ENCODE measurements around the gene DTX3L. TPM values are rescaled to one million over a fixed set of nuclear protein-coding genes. Genes with fewer than 3 reads are reported as not detected.

Gene DTX3L
- total and polyA plus RNA-seq, 9 of the 15 experiments (the other 6 are each of a cell fraction or from before 2014, with no cell fraction given) = 2.3 to 6.5 (median 3.0) TPM

DNA sequence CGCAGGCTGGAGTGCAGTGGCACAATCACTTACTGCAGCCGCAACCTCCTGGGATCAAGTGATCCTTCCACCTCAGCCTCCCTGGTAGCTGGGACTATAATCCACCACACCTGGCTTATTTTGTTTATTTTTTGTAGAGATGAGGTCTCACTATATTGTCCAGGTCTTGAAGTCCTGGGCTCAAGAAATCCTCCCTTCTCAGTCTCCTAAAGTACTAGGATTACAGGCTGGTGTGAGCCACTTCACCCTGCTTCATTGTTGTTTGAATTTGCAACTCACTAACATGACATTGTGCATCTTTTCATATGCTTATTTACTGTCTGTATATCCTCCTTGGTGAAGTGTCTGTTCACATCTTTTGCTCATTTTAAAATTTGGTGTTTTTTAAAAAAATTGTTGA lies 23.4 kb downstream of the DTX3L start:
- CTCF ChIA-PET (ENCODE audit: low intra/inter-chr PET ratio) = no interaction called here
- intact Hi-C loops (cut with micrococcal nuclease) = no loop called here

More for the DNA sequence above, 23.4 kb downstream of the DTX3L start:
- Histone ChIP-seq H3K4me2 (ENCODE audit: insufficient read depth, low read length) (no peak overlapping the region), H4K20me1 (replicated peaks; ENCODE audit: control insufficient read depth, insufficient read depth, low read length) (no peaks in the 10 kb centered on the region), H3K9me1 (ENCODE audit: control insufficient read depth, insufficient read depth, low read length) (no peaks in the 10 kb centered on the region), H2AFZ (ENCODE audit: low read depth, low read length) (no peak overlapping the region), H3K79me2 (ENCODE audit: control insufficient read depth, insufficient read depth, low read length) (no peaks in the 10 kb centered on the region), H3K27me3 (ENCODE audit: control insufficient read depth in 2 of 2, insufficient read depth in 2 of 2, low read length in 2 of 2) (no peaks in the 10 kb centered on the region), H3K9me3 (replicated peaks; ENCODE audit: control insufficient read depth, insufficient read depth, low read depth, low read length) (0 out of 2 replicates have a peak, but pooled peaks cover under 1% of the 10 kb centered on the region), H3K9ac (ENCODE audit: insufficient read depth in 1 of 2, low read depth in 2 of 2, low read length in 2 of 2) (no peak overlapping the region), H3K36me3 (ENCODE audit: control insufficient read depth, insufficient read depth, low read length) (no peaks in the 10 kb centered on the region), H3K4me3 (no peak overlapping the region), H3K4me1 (replicated peaks in 1 of 2; ENCODE audit: control insufficient read depth in 2 of 2, insufficient read depth in 2 of 2, low read length in 2 of 2) (no peaks in the 10 kb centered on the region), H3K27ac (ENCODE audit: extremely low read depth, low read depth, low read length) (no peak overlapping the region)
- ATAC-seq = no peak
- 38% methylated on average over 2 of the region's 2 CpGs for WGBS (ENCODE audit: insufficient coverage, low coverage, missing lambda C conversion rate)
- TF ChIP-seq BMI1 (IDR thresholded peaks at IDR 0.05; ENCODE audit: low read length) (no peak), ETS1 (conservative IDR thresholded peaks at IDR 0.05; ENCODE audit: control insufficient read depth, low read depth, low read length) (no peak), ZNF431 (CRISPR knock-in tag; IDR thresholded peaks at IDR 0.05) (no peak), POLR3A (IDR thresholded peaks at IDR 0.05; ENCODE audit: borderline replicate concordance, extremely low read depth, insufficient read depth, insufficient read length) (no peak), POLR2H (tag; IDR thresholded peaks at IDR 0.05; ENCODE audit: low read depth) (no peak), MAFK (IDR thresholded peaks at IDR 0.05; ENCODE audit: low read length) (no peak), HSF4 (CRISPR knock-in tag; IDR thresholded peaks at IDR 0.05; ENCODE audit: borderline replicate concordance) (no peak), ZBTB8A (IDR thresholded peaks at IDR 0.05; ENCODE audit: partially characterized antibody) (no peak), CBX1 (IDR thresholded peaks at IDR 0.05; ENCODE audit: low read depth) (no peak), CEBPB (tag; IDR thresholded peaks at IDR 0.05) (no peak), PRDM10 (IDR thresholded peaks at IDR 0.05; ENCODE audit: partially characterized antibody) (no peak), U2AF1 (optimal IDR thresholded peaks at IDR 0.05; ENCODE audit: low read depth, low read length) (no peak)
- TF ChIP-seq, protein P1, sequence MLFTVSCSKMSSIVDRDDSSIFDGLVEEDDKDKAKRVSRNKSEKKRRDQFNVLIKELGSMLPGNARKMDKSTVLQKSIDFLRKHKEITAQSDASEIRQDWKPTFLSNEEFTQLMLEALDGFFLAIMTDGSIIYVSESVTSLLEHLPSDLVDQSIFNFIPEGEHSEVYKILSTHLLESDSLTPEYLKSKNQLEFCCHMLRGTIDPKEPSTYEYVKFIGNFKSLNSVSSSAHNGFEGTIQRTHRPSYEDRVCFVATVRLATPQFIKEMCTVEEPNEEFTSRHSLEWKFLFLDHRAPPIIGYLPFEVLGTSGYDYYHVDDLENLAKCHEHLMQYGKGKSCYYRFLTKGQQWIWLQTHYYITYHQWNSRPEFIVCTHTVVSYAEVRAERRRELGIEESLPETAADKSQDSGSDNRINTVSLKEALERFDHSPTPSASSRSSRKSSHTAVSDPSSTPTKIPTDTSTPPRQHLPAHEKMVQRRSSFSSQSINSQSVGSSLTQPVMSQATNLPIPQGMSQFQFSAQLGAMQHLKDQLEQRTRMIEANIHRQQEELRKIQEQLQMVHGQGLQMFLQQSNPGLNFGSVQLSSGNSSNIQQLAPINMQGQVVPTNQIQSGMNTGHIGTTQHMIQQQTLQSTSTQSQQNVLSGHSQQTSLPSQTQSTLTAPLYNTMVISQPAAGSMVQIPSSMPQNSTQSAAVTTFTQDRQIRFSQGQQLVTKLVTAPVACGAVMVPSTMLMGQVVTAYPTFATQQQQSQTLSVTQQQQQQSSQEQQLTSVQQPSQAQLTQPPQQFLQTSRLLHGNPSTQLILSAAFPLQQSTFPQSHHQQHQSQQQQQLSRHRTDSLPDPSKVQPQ (CRISPR knock-in tag; IDR thresholded peaks at IDR 0.05; ENCODE audit: borderline replicate concordance) = no peak
- BruUV-seq (replicated peaks) = no TSS peak
- no peak for DNase-seq (ENCODE audit: extremely low read depth in 1 of 4, low spot score in 3 of 4)
- in situ Hi-C loops (cut with MboI) = no loop called here
- FAIRE-seq = no peak
- POLR2A ChIA-PET = no interaction called here

Measured in K562 (cell line).